ENCODE results near the gene TIMP2.

Gene TIMP2

GRCh38 chr17:78925234-78925633, at the start of gene TIMP2:
TIMP2 (minus strand) TSS chr17:78925387; CDS start chr17:78925088, 299 bp downstream.
- in situ Hi-C loops (cut with HindIII; ENCODE audit: low sequenced_read_pairs) = no loop called here
- peak; percentile 83 for DNase-seq (ENCODE audit: low read depth, low spot score)
- TF ChIP-seq CTCF (IDR thresholded peaks at IDR 0.05; ENCODE audit: low read depth, low read length) = peak; percentile 13
- H3K4me3 ChIP-seq (ENCODE audit: low read depth, low read length) = peak within 1 kb of the TSS; percentile 87

- in situ Hi-C loops (cut with HindIII; ENCODE audit: low sequenced_read_pairs) = no loop called here
- DNase-seq (ENCODE audit: low read depth, low spot score) = no peak
- TF ChIP-seq CTCF (IDR thresholded peaks at IDR 0.05; ENCODE audit: low read depth, low read length) = no peak
- no peak overlapping the region for H3K4me3 ChIP-seq (ENCODE audit: low read depth, low read length)
These were observed 48.8 kb upstream of the TIMP2 start for GRCh38 chr17:78973792-78974520.

GRCh38 chr17:78973196-78973595, 48.0 kb upstream of the TIMP2 start:
- H3K4me3 ChIP-seq (ENCODE audit: low read depth, low read length) = no peak overlapping the region
- in situ Hi-C loops (cut with HindIII; ENCODE audit: low sequenced_read_pairs) = no loop called here
- no peak for TF ChIP-seq CTCF (IDR thresholded peaks at IDR 0.05; ENCODE audit: low read depth, low read length)
- DNase-seq (ENCODE audit: low read depth, low spot score) = no peak

GRCh38 chr17:78972507-78973105, 47.4 kb upstream of the TIMP2 start:
- no peak for TF ChIP-seq CTCF (IDR thresholded peaks at IDR 0.05; ENCODE audit: low read depth, low read length)
- H3K4me3 ChIP-seq (ENCODE audit: low read depth, low read length) = no peak overlapping the region
- in situ Hi-C loops (cut with HindIII; ENCODE audit: low sequenced_read_pairs) = no loop called here
- no peak for DNase-seq (ENCODE audit: low read depth, low spot score)

GRCh38 chr17:78971756-78972506, 46.7 kb upstream of the TIMP2 start:
- DNase-seq (ENCODE audit: low read depth, low spot score) = no peak
- no peak for TF ChIP-seq CTCF (IDR thresholded peaks at IDR 0.05; ENCODE audit: low read depth, low read length)
- no peak overlapping the region for H3K4me3 ChIP-seq (ENCODE audit: low read depth, low read length)
- in situ Hi-C loops (cut with HindIII; ENCODE audit: low sequenced_read_pairs) = no loop called here

- peak; percentile 85 for TF ChIP-seq CTCF (IDR thresholded peaks at IDR 0.05; ENCODE audit: low read depth, low read length)
- no peak overlapping the region for H3K4me3 ChIP-seq (ENCODE audit: low read depth, low read length)
- DNase-seq (ENCODE audit: low read depth, low spot score) = peak; percentile 71
- in situ Hi-C loops (cut with HindIII; ENCODE audit: low sequenced_read_pairs) = no loop called here
These were observed 45.9 kb upstream of the TIMP2 start for GRCh38 chr17:78970834-78971755.

Measured in astrocyte of the spinal cord (primary cell).